ENCODE measurements around the gene FOXP1. TPM values are rescaled to one million over a fixed set of nuclear protein-coding genes. Genes with fewer than 3 reads are reported as not detected.

Gene FOXP1
- total and polyA plus RNA-seq, 2 donors from 2014 or later: 6.7 to 87.2 TPM

- intact Hi-C loops (cut with DNase I): no loop called here
- peaks cover 0 to 3% (median 2%) of the 10 kb centered on the region in 3 donors for H3K4me1 ChIP-seq (ENCODE audit: control insufficient read depth in 2 of 3, insufficient read depth in 2 of 3, low read depth in 1 of 3, low read length in 3 of 3)
- FAIRE-seq: no peak
- H3K9me3 ChIP-seq (ENCODE audit: control insufficient read depth in 2 of 3, insufficient read depth in 1 of 3, low read length in 3 of 3): no peaks in the 10 kb centered on the region
- no peak overlapping the region for H3K27ac ChIP-seq (ENCODE audit: low read depth in 2 of 2, low read length in 2 of 2)
- H3K27me3 ChIP-seq (ENCODE audit: control insufficient read depth, insufficient read depth, low read length): no peaks in the 10 kb centered on the region
- TF ChIP-seq CTCF (IDR thresholded peaks at IDR 0.05; ENCODE audit: borderline replicate concordance, extremely low read depth, insufficient read depth): no peak
- H3K4me3 ChIP-seq (ENCODE audit: low read length in 3 of 3): no peak overlapping the region
- no peak overlapping the region for H3K9ac ChIP-seq (ENCODE audit: low read length in 3 of 3)
- DNase-seq: peak in 2 of 5 donors; percentile 64 to 69
- peaks cover 0 to 13% (median 8%) of the 10 kb centered on the region in 3 donors for H3K36me3 ChIP-seq (ENCODE audit: control insufficient read depth in 2 of 3, insufficient read depth in 3 of 3, low read length in 3 of 3)
Observed at GRCh38 chr3:71050538-71051258, 532.8 kb downstream of the FOXP1 start.

- Histone ChIP-seq H3K36me3 (ENCODE audit: control insufficient read depth in 2 of 3, insufficient read depth in 3 of 3, low read length in 3 of 3) (peaks cover 0 to 13% (median 11%) of the 10 kb centered on the region in 3 donors), H3K27me3 (ENCODE audit: control insufficient read depth, insufficient read depth, low read length) (no peaks in the 10 kb centered on the region), H3K4me3 (ENCODE audit: low read length in 3 of 3) (no peak overlapping the region), H3K27ac (ENCODE audit: low read depth in 2 of 2, low read length in 2 of 2) (peak overlapping the region in 1 of 2 donors; percentile 2), H3K4me1 (ENCODE audit: control insufficient read depth in 2 of 3, insufficient read depth in 2 of 3, low read depth in 1 of 3, low read length in 3 of 3) (peaks cover 0 to 3% (median 2%) of the 10 kb centered on the region in 3 donors), H3K9ac (ENCODE audit: low read length in 3 of 3) (no peak overlapping the region), H3K9me3 (ENCODE audit: control insufficient read depth in 2 of 3, insufficient read depth in 1 of 3, low read length in 3 of 3) (no peaks in the 10 kb centered on the region)
- no peak for TF ChIP-seq CTCF (IDR thresholded peaks at IDR 0.05; ENCODE audit: borderline replicate concordance, extremely low read depth, insufficient read depth)
- no peak for FAIRE-seq
- intact Hi-C loops (cut with DNase I): no loop called here
- DNase-seq: no peak
Observed at GRCh38 chr3:71050166-71050537, 533.4 kb downstream of the FOXP1 start.

GRCh38 chr3:71048948-71049347 lies 534.6 kb downstream of the FOXP1 start:
- H3K9me3 ChIP-seq (ENCODE audit: control insufficient read depth in 2 of 3, insufficient read depth in 1 of 3, low read length in 3 of 3): no peaks in the 10 kb centered on the region
- peaks cover 0 to 16% (median 11%) of the 10 kb centered on the region in 3 donors for H3K36me3 ChIP-seq (ENCODE audit: control insufficient read depth in 2 of 3, insufficient read depth in 3 of 3, low read length in 3 of 3)
- no peak overlapping the region for H3K4me3 ChIP-seq (ENCODE audit: low read length in 3 of 3)
- FAIRE-seq (no peak), DNase-seq (peak in 1 of 5 donors; percentile 59)
- intact Hi-C loops (cut with DNase I): no loop called here
- H3K27ac ChIP-seq (ENCODE audit: low read depth in 2 of 2, low read length in 2 of 2): no peak overlapping the region
- no peak overlapping the region for H3K9ac ChIP-seq (ENCODE audit: low read length in 3 of 3)
- H3K4me1 ChIP-seq (ENCODE audit: control insufficient read depth in 2 of 3, insufficient read depth in 2 of 3, low read depth in 1 of 3, low read length in 3 of 3): peaks cover 0 to 3% (median 2%) of the 10 kb centered on the region in 3 donors
- no peak for TF ChIP-seq CTCF (IDR thresholded peaks at IDR 0.05; ENCODE audit: borderline replicate concordance, extremely low read depth, insufficient read depth)
- H3K27me3 ChIP-seq (ENCODE audit: control insufficient read depth, insufficient read depth, low read length): no peaks in the 10 kb centered on the region
